Uterus (tissue), 4 donors: ENCODE data around the gene C1QA. TPM values are rescaled to one million over a fixed set of nuclear protein-coding genes. Genes with fewer than 3 reads are reported as not detected.

Experiments
- DNase-seq, 2 donors: peaks; one replicate each; pipeline ENCODE4 v3.0.0-alpha.2; 2019 to 2020
- H3K27ac ChIP-seq, 2 donors: fragments of 200-600 bp; sonication (generic); 1 replicate in 1 of 2; 2 replicates in 1 of 2; pipeline ENCODE4 v1.5.1; 2016 to 2018
- H3K27me3 ChIP-seq, 2 donors: fragments of 200-600 bp; sonication (generic); one replicate each; pipeline ENCODE4 v1.5.1; 2018 to 2019; ENCODE audit warnings: control low read depth in 1 of 2
- H3K36me3 ChIP-seq, 2 donors: fragments of 200-600 bp; sonication (generic); one replicate each; pipeline ENCODE4 v1.5.1; 2019; ENCODE audit warnings: control low read depth in 1 of 2
- H3K4me1 ChIP-seq, 2 donors: fragments of 200-600 bp; sonication (generic); one replicate each; pipeline ENCODE4 v1.5.1; 2018 to 2019; ENCODE audit warnings: control low read depth in 1 of 2
- H3K4me3 ChIP-seq, 2 donors: fragments of 200-600 bp; sonication (generic); 1 replicate in 1 of 2; 2 replicates in 1 of 2; pipeline ENCODE4 v1.5.1; 2018 to 2019; ENCODE audit warnings: mild to moderate bottlenecking in 1 of 2
- H3K9me3 ChIP-seq, 2 donors: fragments of 200-600 bp; sonication (generic); one replicate each; pipeline ENCODE4 v1.5.1; 2019; ENCODE audit warnings: control low read depth in 1 of 2
- POLR2A ChIP-seq, 2 donors: fragments of 450-650 bp; IDR thresholded peaks; one replicate each; pipeline ENCODE4 v1.6.1; 2016; ENCODE audit warnings: antibody characterized with exemption in 2 of 2, mild to moderate bottlenecking in 1 of 2, moderate library complexity in 1 of 2
- intact Hi-C: fragments of 100-400 bp; cut with DNase I; formaldehyde crosslinking; loops from one replicate; pipeline ENCODE4 v1.15.1; 2023; ENCODE audit warnings: low total_unique reads
- total RNA-seq, 4 donors: library from RNA; depleted of rRNA in 3 of 4; stranded (reverse); fragments of >200 nt in 3 of 4; gene quantifications; one replicate each; pipeline versions ENCODE4 v1.1.0 to v1.2.4, GENCODE V29; 2014 to 2023
- TF ChIP-seq, protein P1 (sequence below), 4 experiments: fragments of 200-600 bp in 2 of 4; fragments of 450-650 bp in 2 of 4; sonication (generic) in 2 of 4; IDR thresholded peaks; one replicate each; pipeline ENCODE4 v1.5.1; 2016 to 2019; ENCODE audit warnings: antibody characterized with exemption in 4 of 4, mild to moderate bottlenecking in 2 of 4, moderate library complexity in 1 of 4
- donor health status: DM: yes; HTN: yes; CAD: no.

C1QA gene
- total RNA-seq, 4 donors from 2014 or later = 33.1 to 114 (median 40.0) TPM

DNA sequence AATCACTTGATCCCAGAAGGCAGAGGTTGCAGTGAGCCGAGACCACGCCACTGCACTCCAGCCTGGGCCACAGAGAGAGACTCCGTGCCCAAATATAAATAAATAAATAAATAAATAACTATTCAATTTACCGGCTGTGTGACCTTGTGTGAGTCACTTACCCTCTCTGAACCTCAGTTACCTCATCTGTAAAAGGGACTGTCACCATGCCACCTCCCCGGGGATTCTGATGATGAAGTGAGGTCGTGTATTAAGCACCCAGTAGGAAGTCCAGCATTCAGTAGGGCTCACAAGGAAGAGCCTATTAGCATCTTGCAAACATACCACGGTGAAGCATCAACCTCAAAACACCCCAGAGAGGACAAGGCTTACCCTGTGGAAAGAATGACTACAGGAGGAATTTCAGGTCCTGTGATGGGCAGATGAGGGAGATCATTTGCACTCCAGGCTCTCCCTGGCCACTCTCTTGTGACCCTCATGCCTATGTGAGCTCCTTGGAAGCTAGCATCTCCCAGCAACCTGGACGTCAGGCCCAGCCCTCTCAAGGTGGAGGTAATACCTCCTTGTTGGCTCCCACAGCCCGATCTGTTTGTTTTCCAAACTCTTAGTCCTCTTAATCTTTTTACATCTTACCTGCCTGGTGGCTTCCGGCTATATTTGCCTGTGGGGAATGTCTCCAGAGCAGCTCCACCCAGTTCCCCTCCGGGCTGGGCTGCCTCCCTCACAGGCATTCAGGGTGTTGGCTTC, 7.6 kb upstream of the C1QA start:
- H3K4me1 ChIP-seq = no peaks in the 10 kb centered on the region
- H3K27ac ChIP-seq = no peak overlapping the region
- intact Hi-C loops = no loop called here
- no peaks in the 10 kb centered on the region for H3K9me3 ChIP-seq
- H3K36me3 ChIP-seq = no peaks in the 10 kb centered on the region
- H3K4me3 ChIP-seq = no peak overlapping the region
- DNase-seq = no peak
- TF ChIP-seq, protein P1, sequence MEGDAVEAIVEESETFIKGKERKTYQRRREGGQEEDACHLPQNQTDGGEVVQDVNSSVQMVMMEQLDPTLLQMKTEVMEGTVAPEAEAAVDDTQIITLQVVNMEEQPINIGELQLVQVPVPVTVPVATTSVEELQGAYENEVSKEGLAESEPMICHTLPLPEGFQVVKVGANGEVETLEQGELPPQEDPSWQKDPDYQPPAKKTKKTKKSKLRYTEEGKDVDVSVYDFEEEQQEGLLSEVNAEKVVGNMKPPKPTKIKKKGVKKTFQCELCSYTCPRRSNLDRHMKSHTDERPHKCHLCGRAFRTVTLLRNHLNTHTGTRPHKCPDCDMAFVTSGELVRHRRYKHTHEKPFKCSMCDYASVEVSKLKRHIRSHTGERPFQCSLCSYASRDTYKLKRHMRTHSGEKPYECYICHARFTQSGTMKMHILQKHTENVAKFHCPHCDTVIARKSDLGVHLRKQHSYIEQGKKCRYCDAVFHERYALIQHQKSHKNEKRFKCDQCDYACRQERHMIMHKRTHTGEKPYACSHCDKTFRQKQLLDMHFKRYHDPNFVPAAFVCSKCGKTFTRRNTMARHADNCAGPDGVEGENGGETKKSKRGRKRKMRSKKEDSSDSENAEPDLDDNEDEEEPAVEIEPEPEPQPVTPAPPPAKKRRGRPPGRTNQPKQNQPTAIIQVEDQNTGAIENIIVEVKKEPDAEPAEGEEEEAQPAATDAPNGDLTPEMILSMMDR (IDR thresholded peaks at IDR 0.05) = no peak
- no peak for TF ChIP-seq POLR2A (IDR thresholded peaks at IDR 0.05)
- H3K27me3 ChIP-seq = no peaks in the 10 kb centered on the region

DNA sequence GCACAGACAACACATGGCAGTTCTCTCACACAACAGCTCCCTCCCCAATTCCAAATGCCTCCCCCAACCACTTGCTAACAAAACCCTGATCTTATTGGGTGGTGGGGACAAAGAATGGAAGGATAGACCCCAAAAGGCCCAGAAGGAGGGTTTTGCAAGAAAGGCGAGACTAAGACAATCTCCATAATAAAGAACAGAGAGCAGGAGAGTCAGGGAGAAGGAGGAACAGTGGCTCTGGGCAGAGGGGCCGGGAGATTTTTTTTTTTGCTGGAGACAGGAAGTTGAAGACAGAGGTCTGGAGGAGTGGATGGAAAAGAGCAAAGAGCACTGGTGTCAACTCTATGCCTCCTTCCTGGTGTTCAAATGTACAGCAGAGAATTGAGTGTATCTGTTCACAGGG, 6.5 kb upstream of the C1QA start:
- Histone ChIP-seq H3K36me3 (no peaks in the 10 kb centered on the region), H3K27ac (no peak overlapping the region), H3K4me3 (no peak overlapping the region), H3K9me3 (no peaks in the 10 kb centered on the region), H3K4me1 (no peaks in the 10 kb centered on the region), H3K27me3 (no peaks in the 10 kb centered on the region)
- no peak for TF ChIP-seq POLR2A (IDR thresholded peaks at IDR 0.05)
- TF ChIP-seq, protein P1 (IDR thresholded peaks at IDR 0.05) = no peak
- intact Hi-C loops = no loop called here
- DNase-seq = no peak

DNA sequence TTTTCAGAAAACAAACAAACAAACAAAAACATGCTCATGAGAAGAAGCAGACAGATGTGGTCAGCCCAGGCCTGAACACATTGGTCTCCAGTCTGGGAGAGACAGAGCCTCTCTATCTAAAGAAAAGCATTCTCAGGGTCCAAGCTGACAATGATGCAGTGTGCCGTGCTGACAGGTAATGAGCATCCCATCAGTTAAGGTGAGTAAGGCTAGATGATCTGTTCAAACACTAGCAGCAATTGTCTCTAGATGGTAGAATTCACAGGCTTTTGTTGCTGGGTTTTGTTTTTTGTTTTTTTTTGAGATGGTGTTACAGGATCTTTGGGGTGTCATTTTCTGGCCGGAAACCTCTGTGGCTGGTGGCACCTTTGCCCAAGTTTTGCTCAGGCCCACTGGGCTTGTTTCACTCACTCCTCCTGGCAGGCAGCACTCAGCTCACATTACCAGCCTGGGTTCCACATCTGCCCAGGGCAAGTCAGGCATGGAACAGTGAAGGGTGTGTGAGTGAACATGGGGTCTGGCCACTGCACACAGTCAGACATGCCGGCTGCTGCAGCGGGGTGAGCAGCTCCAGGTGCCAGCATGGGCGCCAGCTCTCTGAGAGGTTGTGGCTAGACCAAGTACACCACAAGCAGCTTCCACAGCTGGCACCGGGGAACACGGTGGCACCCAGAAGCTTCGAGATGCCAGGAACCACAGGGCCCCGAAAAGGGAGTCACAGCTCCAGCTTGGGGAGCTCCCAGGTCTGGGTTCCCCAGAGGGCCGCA, 2.5 kb upstream of the C1QA start:
- intact Hi-C loops = no loop called here
- no peak overlapping the region for H3K27ac ChIP-seq
- H3K27me3 ChIP-seq = no peaks in the 10 kb centered on the region
- DNase-seq = no peak
- no peak overlapping the region for H3K4me3 ChIP-seq
- no peak for TF ChIP-seq POLR2A (IDR thresholded peaks at IDR 0.05)
- TF ChIP-seq, protein P1 (IDR thresholded peaks at IDR 0.05) = no peak
- no peaks in the 10 kb centered on the region for H3K9me3 ChIP-seq
- no peaks in the 10 kb centered on the region for H3K4me1 ChIP-seq
- H3K36me3 ChIP-seq = no peaks in the 10 kb centered on the region

DNA sequence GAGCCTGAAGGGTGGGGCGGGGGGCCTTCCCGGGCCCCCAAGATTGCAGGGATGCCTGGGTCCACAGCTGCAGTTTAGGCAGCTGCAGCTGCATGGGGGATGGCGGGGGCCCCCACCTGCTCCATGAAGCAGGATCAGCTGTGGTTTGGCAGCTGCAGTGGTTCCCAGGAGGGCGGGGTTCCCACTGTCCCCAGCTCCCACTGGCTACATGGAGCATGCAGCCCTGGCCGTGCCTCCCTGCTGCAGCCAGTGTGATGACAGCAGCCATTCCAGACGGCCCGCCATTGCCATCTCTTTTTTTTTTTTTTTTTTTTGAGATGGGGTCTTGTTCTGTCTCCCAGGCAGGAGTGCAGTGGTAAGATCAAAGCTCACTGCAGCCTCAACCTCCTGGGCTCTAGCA, 992 bp upstream of the C1QA start:
- no peak overlapping the region for H3K27ac ChIP-seq
- intact Hi-C loops = no loop called here
- no peaks in the 10 kb centered on the region for H3K36me3 ChIP-seq
- no peaks in the 10 kb centered on the region for H3K4me1 ChIP-seq
- H3K9me3 ChIP-seq = no peaks in the 10 kb centered on the region
- no peak for TF ChIP-seq POLR2A (IDR thresholded peaks at IDR 0.05)
- TF ChIP-seq, protein P1 (IDR thresholded peaks at IDR 0.05) = no peak
- DNase-seq = no peak
- H3K4me3 ChIP-seq = no peak overlapping the region
- H3K27me3 ChIP-seq = no peaks in the 10 kb centered on the region

DNA sequence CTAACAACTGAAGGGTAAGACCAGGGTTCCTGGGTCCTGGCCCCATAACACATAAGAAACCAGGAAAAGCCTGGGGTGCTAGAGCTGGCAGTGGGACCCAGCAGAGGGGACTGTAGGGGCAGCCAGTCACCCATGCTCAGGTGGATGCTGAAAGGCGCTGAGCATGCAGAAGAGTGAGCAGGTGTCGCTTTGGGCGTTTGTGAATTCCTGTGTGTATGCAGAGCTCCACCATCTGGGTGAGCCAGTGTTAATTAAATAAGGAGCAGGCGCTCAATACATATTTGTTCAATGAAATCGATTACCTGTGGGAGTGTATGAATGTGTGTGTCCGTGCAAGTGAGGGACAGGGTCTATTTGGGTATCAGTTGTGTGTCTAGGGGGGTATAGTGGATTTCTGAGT, 499 bp downstream of the C1QA start:
- no peak overlapping the region for H3K4me3 ChIP-seq
- no peak overlapping the region for H3K27ac ChIP-seq
- no peaks in the 10 kb centered on the region for H3K36me3 ChIP-seq
- TF ChIP-seq, protein P1 (IDR thresholded peaks at IDR 0.05) = no peak
- no peak for TF ChIP-seq POLR2A (IDR thresholded peaks at IDR 0.05)
- H3K4me1 ChIP-seq = no peaks in the 10 kb centered on the region
- DNase-seq = no peak
- H3K27me3 ChIP-seq = no peaks in the 10 kb centered on the region
- intact Hi-C loops = no loop called here
- H3K9me3 ChIP-seq = no peaks in the 10 kb centered on the region
